Liver (tissue), 2 donors: Measurements from ENCODE around the gene UGT2B15.

ENCODE experiments used
- JUND ChIP-seq, 2 donors: IDR thresholded peaks; 2 replicates each; pipeline ENCODE4 v1.6.1; 2016; ENCODE audit warnings: antibody characterized with exemption in 2 of 2
- REST ChIP-seq: IDR thresholded peaks from 2 replicates; pipeline ENCODE4 v1.6.1; 2016; ENCODE audit warnings: antibody characterized with exemption, mild to moderate bottlenecking
- TF ChIP-seq, protein P1 (sequence below): IDR thresholded peaks from 2 replicates; pipeline ENCODE4 v1.6.1; 2016; ENCODE audit warnings: antibody characterized with exemption
- donor health status: healthy.

GRCh38 chr4:68717999-68718398 is 47.5 kb upstream of the UGT2B15 start:
- no peak for TF ChIP-seq REST
- TF ChIP-seq, protein P1, sequence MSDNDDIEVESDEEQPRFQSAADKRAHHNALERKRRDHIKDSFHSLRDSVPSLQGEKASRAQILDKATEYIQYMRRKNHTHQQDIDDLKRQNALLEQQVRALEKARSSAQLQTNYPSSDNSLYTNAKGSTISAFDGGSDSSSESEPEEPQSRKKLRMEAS: no peak
- no peak for TF ChIP-seq JUND (IDR thresholded peaks at IDR 0.05)
